Measurements from ENCODE around the gene MRPL4. TPM values are rescaled to one million over a fixed set of nuclear protein-coding genes. Genes with fewer than 3 reads are reported as not detected.
A peak's percentile ranks its signal among the peaks of the same experiment; 100 is the strongest.

The MRPL4 gene
- total and polyA plus RNA-seq, 2 of the 13 experiments (the other 11 are each of a cell fraction or from before 2014, with no cell fraction given): 40.6 to 42.5 TPM

GRCh38 chr19:10288662-10289166 is 36.7 kb downstream of the MRPL4 start (continued):
- 0 out of 2 replicates have a peak, but pooled peaks have one; percentile 36 for TF ChIP-seq ZBTB44 (CRISPR knock-in tag; IDR thresholded peaks at IDR 0.05)
- TF ChIP-seq FOSL1 (CRISPR knock-in tag; IDR thresholded peaks at IDR 0.05; ENCODE audit: borderline replicate concordance): no peak
- TF ChIP-seq GLI4 (CRISPR knock-in tag; IDR thresholded peaks at IDR 0.05; ENCODE audit: borderline replicate concordance): 0 out of 2 replicates have a peak, but pooled peaks have one; percentile 28
- no peak for TF ChIP-seq DBP (CRISPR knock-in tag; IDR thresholded peaks at IDR 0.05; ENCODE audit: not compliant biosample characterization)
- peak; percentile 16; the same call in 1 of the 2 replicates for TF ChIP-seq ZNF891 (CRISPR knock-in tag; IDR thresholded peaks at IDR 0.05)
- TF ChIP-seq SNAPC5 (CRISPR knock-in tag; IDR thresholded peaks at IDR 0.05; ENCODE audit: borderline replicate concordance): no peak
- no peak for TF ChIP-seq ZNF451 (CRISPR knock-in tag; IDR thresholded peaks at IDR 0.05)
- TF ChIP-seq ZNF136 (CRISPR knock-in tag; IDR thresholded peaks at IDR 0.05; ENCODE audit: low read depth): peak; percentile 59
- TF ChIP-seq IKZF5 (CRISPR knock-in tag; IDR thresholded peaks at IDR 0.05): 0 out of 2 replicates have a peak, but pooled peaks have one; percentile 4
- TF ChIP-seq RNF219 (CRISPR knock-in tag; IDR thresholded peaks at IDR 0.05): no peak
- no peak for TF ChIP-seq GLMP (CRISPR knock-in tag; IDR thresholded peaks at IDR 0.05; ENCODE audit: borderline replicate concordance)
- TF ChIP-seq ZSCAN20 (CRISPR knock-in tag; IDR thresholded peaks at IDR 0.05; ENCODE audit: borderline replicate concordance): no peak
- TF ChIP-seq HDAC6 (IDR thresholded peaks at IDR 0.05; ENCODE audit: low read depth, low read length): no peak
- 0 out of 2 replicates have a peak, but pooled peaks have one; percentile 14 for TF ChIP-seq POGK (CRISPR knock-in tag; conservative IDR thresholded peaks at IDR 0.05)
- peak; percentile 34; the same call in 1 of the 2 replicates for TF ChIP-seq ZC3H13 (CRISPR knock-in tag; IDR thresholded peaks at IDR 0.05)

Measured in HepG2 (cell line).